ENCODE results near the gene CEP131.

DNA sequence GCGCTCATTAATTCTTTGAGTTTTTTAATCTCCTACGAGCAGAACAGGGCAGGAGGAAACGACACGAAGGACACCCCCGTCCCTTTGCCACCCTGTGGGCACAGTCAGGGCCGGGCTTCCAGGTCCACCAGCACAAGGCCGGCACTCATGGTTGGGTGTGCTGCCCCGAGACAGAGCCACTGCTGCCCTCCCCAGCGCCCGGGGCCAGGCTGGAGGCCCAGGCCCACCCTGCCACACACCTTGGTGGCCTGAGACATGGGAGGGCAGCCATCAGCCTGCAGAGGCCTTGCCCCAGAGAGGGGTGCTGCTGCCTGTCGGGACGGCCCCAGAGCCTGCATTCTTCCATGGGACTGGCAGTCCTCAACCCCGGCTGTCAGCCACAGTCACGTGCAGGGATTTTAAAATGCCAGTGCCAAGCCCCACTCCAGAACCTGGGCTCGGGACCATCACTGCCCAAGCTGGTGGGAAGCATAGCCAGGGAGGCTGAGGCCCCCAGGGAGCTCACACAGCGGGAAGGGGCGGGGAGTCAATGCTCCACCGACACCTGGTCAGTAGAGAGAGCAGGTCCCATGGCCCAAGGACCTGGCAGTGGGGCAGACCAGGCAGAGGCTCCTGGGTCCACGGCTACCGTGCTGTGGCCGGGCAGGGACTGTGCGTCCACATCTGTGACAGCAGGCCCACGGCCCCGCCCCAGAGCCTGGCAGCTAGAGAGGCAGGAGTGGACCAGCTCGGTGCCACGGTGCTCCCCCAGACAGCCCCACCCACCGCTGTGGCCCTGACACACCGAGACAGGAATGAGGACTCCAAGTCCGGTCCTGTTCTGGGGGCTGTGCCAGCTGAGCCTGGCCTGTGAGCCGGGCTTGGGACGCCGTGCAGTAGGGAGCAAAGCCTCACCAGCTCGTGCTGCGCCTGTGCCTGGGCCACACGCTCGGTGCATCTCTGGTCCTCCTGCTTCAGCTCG is 27.5 kb downstream of the CEP131 start:
- TF ChIP-seq, protein P1, sequence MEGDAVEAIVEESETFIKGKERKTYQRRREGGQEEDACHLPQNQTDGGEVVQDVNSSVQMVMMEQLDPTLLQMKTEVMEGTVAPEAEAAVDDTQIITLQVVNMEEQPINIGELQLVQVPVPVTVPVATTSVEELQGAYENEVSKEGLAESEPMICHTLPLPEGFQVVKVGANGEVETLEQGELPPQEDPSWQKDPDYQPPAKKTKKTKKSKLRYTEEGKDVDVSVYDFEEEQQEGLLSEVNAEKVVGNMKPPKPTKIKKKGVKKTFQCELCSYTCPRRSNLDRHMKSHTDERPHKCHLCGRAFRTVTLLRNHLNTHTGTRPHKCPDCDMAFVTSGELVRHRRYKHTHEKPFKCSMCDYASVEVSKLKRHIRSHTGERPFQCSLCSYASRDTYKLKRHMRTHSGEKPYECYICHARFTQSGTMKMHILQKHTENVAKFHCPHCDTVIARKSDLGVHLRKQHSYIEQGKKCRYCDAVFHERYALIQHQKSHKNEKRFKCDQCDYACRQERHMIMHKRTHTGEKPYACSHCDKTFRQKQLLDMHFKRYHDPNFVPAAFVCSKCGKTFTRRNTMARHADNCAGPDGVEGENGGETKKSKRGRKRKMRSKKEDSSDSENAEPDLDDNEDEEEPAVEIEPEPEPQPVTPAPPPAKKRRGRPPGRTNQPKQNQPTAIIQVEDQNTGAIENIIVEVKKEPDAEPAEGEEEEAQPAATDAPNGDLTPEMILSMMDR (IDR thresholded peaks at IDR 0.05 in 4 of 5, conservative IDR thresholded peaks at IDR 0.05 in 1 of 5) = no peak
- no peak for TF ChIP-seq POLR2A (IDR thresholded peaks at IDR 0.05)
